Medulla oblongata (tissue), 1 donor: ENCODE data around the gene FAM83C.
"Not testable (repeated sequence)": the region's sequence is repeated elsewhere in the genome, so short reads cannot be mapped to it uniquely, and the experiment has no call there.

Experiments
- DNase-seq: peaks from one replicate; pipeline ENCODE4 v3.0.0-alpha.2; 2015; ENCODE audit errors: extremely low spot score

The FAM83C gene

DNA sequence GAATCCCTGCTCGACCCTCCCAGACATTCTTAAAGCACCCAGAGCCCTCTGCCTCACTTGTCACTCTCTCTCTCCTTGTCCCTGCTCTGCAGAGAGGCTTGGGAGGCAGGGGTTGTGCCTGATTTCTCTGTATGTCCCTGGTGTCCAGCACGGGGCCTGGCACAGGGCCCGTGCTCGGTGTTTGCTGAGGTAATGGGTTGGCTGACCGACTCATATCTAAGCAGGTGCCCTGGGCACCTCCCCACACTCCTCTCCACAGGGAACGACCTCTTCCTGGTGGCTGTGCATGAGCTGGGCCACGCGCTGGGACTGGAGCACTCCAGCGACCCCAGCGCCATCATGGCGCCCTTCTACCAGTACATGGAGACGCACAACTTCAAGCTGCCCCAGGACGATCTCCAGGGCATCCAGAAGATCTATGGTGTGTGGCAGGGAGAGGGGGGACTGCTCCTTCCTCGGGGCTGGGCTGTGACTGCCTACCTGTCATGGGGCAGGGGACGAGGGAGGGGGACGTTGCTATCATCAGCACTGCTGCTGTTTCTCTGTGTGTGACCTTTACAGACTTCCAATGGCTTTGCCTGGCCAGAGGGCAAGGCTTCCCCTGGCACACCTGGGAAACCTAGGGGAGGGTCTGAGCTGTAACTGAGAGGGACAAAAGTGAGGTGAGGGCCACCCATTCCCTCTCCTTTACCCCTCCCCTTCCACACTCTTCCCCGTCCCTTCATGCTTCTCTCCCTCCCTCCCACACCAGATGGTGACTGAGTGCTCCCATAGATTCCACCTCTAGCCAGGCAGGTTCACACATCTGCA is 28.5 kb downstream of the FAM83C start:
- DNase-seq = no peak

DNA sequence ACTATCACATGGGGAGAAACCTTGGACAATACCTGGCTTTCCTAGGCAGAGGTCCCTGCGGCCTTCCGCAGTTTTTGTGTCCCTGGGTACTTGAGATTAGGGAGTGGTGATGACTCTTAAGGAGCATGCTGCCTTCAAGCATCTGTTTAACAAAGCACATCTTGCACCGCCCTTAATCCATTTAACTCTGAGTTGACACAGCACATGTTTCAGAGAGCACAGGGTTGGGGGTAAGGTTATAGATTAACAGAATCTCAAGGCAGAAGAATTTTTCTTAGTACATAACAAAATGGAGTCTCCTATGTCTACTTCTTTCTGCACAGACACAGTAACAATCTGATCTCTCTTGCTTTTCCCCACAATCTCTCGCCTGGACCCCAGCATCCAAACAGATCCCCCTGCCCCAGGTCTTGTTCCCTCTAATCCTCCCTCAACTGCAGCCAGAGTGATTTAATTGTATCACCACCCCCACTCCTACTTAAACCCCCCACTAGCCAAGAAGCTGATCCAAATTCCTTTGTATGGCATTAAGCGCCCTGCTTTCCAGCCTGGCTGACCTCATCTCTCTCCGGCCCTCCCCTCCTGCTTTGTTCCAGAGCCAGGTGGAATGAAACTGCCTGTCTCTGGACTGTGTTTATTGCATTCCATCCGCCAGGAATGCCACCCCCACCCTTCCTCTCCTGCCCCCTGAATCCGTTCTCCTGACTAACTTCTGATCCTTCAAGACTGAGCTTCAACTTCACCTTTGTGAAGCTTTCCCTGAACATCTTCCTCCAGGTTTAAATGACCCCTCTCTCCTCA is 29.3 kb downstream of the FAM83C start:
- not testable (repeated sequence) for DNase-seq

DNA sequence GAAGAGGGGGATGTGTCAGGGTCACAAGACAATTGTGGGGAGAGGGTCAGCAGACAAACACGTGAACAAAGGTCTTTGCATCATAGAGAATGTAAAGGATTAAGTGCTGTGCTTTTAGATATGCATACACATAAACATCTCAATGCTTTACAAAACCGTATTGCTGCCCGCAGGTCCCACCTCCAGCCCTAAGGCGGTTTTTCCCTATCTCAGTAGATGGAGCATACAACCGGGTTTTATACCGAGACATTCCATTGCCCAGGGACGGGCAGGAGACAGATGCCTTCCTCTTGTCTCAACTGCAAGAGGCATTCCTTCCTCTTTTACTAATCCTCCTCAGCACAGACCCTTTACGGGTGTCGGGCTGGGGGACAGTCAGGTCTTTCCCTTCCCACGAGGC is 29.9 kb downstream of the FAM83C start:
- not testable (repeated sequence) for DNase-seq

DNA sequence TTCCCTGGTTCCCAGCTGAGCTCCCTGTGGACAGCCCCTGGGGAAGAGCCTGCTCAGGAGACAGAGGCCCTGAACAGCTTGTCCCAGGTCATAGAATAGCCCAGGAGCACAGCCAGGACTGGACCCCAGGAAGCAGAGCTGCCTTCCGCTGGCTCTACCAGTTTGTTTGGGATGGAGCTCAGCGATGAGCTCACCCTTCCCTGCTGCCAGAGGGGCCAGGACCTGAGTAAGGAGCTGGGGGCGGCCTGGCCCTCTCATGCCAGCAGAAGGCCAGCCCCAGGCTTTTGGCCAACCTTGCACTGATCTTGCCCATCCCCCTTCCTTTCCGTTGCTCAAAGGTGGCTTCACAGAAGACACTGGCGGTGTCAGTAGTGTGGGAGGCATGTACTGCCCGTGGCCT is 31.8 kb downstream of the FAM83C start:
- no peak for DNase-seq

DNA sequence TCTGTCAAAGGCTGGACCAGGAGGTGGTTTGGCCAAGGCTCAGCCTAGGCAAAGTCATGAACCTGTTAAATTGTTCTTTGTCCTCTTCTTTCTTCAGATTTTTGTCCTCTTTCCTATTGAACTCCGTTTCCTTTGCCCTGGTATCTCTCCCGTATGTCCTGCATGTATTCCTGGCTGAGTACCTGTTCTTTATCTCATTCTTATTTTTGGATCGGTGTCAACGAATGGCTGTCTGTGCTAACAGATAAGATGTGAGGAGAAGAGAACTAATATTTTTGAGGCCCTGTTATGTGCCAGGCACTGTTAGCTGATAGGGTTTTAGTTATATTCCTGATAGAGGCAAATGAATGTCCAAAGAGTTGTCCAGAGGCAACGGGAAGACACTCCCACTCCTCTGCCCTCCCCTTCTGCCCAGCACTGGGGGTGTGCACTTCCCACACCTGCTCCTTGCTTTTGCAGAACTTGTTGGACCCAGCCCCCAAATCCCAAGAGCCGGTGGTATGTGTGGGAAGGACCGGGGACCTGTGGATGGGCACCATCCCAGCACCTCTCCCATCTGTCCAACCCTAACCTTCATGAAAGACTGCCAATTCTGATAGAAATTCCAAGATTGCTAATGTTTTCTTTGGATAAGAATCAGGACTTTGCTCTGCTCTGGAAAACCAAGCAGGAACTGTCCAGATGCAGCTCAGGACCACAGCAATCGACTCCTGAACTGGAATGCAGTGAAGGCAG is 34.9 kb downstream of the FAM83C start:
- DNase-seq = no peak

DNA sequence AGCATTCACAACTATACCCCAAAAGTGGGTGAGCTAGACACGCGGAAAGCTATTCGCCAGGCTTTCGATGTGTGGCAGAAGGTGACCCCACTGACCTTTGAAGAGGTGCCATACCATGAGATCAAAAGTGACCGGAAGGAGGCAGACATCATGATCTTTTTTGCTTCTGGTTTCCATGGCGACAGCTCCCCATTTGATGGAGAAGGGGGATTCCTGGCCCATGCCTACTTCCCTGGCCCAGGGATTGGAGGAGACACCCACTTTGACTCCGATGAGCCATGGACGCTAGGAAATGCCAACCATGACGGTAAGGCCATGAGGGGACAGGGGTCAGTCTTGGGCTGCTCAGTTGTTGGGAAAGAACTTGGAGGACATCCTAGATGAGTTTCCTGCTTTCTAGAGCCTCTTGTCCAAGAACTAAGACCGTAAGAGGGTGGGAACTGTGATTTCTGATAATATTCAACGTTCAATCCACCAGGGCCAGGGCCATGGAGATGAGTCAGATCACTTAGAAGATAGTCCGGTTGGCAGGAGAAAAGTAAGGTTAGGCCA is 37.7 kb downstream of the FAM83C start:
- no peak for DNase-seq

DNA sequence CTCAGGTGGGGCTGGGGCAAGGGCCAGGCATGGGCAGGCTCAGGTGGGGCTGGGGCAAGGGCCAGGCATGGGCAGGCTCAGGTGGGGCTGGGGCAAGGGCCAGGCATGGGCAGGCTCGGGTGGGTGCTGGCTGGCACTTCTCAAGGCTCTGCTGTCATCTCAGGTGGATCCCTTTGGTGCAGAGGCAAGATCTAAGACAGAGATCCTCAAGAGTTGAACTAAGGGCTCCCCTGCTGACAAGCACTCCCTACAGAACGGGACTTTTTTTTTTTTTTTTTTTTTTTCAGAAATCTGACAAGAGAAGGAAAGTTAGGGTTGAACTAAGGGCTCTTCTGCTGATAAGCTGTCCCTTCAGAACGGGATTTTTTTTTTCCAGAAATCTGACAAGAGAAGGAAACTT is 39.2 kb downstream of the FAM83C start:
- no peak for DNase-seq

DNA sequence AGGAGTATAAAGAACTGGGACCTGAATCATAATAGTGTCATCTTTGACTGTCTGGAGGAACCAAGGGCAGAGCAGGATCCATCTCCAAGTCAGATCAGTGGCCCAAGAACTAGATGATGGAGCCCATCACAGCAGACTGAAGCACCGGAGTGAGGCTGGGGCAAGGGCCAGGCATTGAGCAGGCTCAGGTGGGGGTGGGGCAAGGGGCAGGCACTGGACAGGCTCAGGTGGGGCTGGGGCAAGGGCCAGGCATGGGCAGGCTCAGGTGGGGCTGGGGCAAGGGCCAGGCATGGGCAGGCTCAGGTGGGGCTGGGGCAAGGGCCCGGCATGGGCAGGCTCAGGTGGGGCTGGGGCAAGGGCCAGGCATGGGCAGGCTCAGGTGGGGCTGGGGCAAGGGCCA is 39.6 kb downstream of the FAM83C start:
- not testable (repeated sequence) for DNase-seq

DNA sequence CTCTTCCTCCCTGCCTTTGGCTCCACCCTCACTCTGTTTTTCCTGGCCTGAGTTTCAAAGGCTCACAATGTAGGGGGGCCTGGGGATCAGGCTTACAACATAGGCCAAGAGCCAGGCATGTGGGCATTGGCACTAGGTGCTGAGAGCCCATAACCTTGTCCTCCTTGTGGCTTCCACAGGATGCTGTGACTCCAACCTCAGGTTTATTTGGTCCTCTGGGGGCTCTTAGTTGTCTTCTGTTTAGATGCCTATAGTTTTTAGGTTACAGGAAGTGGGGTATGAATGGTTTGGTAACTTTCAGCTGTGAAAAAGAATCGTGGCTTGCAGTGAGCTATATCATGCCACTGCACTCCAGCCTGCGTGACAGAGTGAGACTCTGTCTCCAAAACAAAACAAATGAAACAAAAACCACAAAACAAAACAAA is 40.2 kb downstream of the FAM83C start:
- no peak for DNase-seq

DNA sequence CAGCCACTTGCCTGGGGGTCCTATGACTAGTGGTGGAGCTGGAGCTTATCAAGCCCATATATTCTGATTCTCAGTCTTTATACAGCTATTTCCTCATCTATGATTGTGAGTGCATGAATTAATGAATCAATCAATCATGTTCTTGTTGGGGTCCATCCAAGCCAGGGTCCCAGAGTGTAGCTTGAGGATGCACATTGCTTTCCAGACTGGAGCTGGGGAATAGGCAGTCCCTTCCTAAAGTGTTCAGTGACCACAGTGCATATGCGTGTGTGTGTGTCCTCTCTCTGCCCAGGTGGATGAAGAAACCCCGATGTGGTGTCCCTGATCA is 40.6 kb downstream of the FAM83C start:
- no peak for DNase-seq

DNA sequence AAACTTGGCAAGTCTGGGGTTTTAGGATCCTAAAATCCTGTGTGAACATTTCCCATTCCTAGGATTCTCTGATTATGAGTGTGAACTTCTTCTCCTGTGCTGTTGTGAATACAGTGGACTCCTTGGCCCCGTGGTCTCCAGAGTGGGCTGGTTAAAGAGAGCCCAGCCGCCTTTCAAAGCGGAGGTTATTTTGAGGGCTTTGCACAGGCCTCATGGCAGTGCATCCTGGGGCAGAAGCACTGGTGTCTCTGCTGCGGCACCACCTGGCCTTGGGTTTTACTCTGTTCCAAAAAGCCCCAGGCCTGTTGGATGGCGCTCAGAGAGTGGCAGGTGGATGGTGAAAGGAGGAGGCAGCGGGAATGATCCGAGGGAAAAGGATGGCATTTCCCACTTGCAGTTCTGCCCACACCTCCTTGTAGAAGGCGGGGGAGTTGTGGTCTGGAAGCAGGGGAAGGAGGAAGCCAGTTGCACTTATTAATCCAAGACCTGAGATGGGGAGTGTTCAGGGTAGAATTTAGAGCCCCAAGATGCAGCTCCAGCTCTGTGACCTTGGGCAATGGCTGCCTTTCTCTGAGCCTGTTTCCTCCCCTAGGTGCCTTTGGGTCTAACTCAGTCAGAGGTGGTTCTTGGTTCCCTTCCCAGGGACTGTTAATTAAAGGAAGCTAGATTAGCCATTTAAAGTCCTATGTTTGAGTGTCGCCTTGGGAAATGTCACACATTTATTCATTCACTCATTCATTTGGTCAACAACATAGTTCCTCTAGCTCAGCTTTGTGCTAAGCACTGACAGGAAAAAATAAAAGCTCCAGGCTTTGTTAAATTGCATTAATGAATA is 43.4 kb downstream of the FAM83C start:
- no peak for DNase-seq

DNA sequence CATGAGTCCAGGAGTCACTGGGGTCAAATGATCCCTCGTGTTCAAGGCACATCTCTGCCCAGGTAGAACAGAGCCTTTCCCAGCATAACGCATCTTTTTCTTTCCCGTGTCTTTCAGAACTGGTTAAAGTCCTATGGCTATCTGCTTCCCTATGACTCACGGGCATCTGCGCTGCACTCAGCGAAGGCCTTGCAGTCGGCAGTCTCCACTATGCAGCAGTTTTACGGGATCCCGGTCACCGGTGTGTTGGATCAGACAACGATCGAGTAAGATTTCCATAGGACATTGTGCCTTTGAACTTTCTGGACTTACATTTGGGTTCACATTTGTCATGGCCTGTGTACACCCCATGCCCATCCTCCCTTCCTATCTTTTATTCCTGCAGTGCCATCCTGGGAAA is 45.5 kb downstream of the FAM83C start:
- no peak for DNase-seq

DNA sequence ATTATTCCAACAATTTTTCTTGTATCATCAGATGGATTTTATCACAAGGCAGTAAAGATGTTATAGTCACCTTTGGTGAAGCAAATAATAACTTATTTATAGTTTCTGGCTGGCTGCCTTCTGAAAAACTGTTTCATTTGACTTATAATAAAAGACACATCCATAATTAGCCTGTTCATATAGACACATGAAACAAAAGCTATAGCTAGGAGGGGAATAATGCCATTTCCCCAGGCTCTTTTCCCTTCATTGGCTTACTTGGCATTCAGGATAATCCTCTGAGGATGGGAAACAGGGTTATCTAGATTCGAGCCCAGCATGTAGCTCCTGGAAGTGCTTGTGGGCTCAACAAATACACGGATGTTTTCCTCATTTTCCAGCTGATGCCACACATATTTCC is 48.2 kb downstream of the FAM83C start:
- no peak for DNase-seq

DNA sequence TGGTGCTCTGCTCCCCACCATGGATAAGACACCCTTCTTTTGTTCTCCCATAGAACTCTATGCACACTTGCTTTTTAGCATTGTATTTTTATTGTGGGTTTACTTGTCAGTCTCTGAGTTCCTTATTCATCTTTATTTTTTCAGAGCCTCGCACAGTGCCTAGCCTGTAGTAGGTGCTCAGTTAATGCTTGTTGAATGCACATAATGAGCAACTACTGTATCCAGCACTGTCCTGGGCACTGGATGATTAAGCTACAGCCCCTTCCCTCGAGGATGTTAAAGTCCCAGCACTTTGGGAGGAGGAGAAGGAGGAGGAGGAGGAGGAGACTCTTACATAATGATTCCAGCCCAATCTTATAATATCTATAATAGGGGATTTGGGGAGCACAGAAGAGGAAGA is 48.9 kb downstream of the FAM83C start:
- no peak for DNase-seq

DNA sequence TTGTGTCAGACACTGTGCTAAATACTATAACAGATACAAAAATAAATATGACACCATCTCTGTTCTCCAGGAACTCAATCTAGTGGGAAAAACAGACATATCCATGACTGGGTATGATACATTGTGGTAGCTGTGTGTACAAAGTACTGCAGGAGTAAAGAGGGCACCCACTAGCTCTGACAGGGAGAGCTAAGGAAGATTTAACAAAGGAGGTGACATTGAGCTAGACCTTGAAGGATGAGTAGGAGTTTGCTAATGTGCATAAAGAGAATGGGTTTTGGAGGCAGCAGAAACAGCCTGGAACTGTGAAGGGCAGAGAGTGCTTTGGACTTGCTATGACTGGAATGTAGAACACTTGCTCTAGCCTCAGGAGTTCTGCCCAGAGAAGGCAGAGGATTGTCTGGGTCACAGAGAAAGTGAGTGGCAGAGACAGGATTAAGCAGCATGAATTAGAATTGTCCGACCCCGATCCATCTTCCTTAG is 51.4 kb downstream of the FAM83C start:
- no peak for DNase-seq

DNA sequence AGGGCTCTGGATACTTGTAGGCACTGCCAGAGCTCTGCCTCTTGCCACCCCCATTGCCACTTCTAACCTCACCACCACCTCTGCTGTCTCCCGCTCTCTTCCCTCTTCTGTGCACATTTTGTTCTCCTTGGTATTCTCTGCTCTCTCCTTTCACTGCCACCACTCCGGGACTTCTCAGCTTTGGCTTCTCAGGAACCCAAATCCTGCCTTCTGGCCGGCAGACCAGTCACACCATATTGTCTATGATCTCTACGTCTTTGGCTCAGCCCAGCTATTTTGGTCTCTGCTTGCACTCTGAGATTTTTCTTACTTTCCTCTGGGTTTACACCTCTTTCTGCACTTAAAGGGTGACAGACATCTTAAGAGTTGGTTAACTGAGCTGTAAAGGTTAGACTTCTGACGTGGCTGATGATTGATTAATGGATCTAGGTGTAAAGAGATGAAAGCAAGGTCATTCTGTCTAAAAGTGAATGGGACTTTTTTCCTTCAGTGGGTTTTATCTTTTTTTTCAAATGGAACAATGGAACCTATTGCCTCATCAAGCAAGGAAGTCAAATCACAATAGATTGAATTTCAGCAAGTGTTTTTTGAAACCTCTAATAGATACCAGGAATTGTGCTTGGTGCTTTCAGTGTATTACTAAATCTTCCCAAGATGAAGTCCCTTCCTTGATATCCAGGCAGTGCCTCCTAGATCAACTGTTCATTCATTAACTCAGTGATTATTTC is 52.0 kb downstream of the FAM83C start:
- no peak for DNase-seq

DNA sequence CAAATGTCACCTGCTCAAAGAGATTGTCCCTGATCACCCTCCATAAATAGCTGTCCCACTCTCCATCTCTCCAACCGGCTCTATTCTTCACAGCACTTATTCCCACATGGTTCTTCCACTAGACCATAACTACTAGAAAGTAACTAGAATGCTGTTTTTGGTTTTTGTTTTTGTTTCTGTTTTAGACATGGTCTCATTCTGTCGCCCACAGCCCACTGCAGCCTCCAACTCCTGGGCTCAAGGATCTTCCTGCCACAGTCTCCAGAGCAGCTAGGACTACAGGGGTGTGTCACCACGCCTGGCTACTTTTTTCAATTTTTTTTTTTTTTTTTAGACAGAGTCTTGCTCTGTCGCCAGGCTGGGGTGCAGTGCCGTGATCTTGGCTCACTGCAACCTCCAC is 53.5 kb downstream of the FAM83C start:
- no peak for DNase-seq

DNA sequence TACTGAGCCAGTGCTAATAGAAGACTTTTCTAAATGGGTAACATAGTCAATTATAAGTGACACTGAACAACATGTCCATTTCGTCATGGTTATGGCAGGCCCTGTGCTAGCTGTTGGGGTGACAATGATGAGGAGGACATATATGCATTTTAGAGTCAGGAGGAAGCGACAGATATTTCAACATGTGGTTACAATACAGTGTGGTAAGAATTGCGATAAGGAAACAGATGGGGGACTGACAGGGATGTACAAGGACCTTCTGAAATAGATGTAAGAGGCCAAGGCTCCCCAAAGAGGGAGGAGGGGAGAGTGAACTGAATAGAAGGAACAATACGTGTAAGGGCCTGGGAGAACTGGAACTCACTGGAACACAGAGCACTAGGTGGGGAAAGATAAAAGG is 54.1 kb downstream of the FAM83C start:
- DNase-seq = no peak

DNA sequence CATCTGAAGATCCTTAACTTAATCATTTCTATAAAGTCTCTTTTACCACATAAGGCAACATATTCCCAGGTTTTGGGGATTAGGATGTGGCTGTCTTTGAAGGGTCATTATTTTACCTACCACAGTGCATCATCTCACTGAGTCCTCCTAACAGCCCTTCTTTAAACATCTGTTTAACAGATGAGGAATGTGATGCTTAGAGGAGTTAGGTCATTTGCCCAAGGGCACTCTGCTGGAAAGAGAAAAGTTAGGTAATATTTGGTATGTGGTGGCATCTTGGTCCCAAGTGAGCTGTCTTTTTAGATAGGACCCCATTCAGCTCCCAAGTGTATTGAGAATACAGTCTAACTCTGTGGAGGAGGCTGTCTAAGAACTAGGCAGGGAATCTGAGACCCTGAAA is 54.7 kb downstream of the FAM83C start:
- no peak for DNase-seq

DNA sequence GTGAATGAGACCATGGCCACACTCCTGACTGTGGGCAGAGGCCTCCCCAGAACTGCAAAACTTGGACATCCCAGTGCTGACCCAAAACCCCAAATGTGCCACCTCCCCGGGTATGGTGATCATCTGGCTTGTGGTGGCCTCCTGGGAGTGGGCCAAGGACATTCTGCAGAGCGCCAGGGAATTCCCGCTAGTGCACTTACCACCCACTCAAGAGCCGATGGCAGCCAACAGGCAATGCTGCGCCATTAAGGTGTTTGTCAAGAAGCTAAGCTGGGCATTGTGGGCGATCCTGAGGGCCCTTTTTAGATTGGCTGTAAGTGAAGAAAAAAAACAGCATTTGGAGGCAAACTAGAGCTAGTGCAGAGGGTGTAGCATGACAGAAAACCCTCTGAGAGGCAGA is 56.3 kb downstream of the FAM83C start:
- DNase-seq = no peak
